Hippocampal formation (tissue), 2 donors: ENCODE data around the gene SCYGR1.
"Not testable (repeated sequence)": the region's sequence is repeated elsewhere in the genome, so short reads cannot be mapped to it uniquely, and the experiment has no call there.

ENCODE experiments used
- DNase-seq, 2 donors: peaks; one replicate each; lab custom pipeline; 2025; lab: John Stamatoyannopoulos, UW

The SCYGR1 gene

GRCh38 chr2:227387583-227387982 lies at the start of gene SCYGR1:
Gene SCYGR1, minus strand, starts transcription at chr2:227387949. Its CDS starts 0 bp downstream, at chr2:227387949.
- not testable (repeated sequence) for DNase-seq

GRCh38 chr2:227436436-227437174 lies 48.9 kb upstream of the SCYGR1 start:
- no peak for DNase-seq

- DNase-seq = no peak
These were observed 45.4 kb upstream of the SCYGR1 start for GRCh38 chr2:227433171-227433570.

- no peak for DNase-seq
These were observed 42.9 kb upstream of the SCYGR1 start for GRCh38 chr2:227430639-227431038.

GRCh38 chr2:227428731-227429285 lies 41.1 kb upstream of the SCYGR1 start:
- no peak for DNase-seq

GRCh38 chr2:227423656-227424499 lies 36.1 kb upstream of the SCYGR1 start:
- peak; percentile 31 to 40 for DNase-seq

GRCh38 chr2:227420087-227421052 lies 32.6 kb upstream of the SCYGR1 start:
- no peak for DNase-seq

- DNase-seq = no peak
These were observed 29.0 kb upstream of the SCYGR1 start for GRCh38 chr2:227416701-227417100.

- DNase-seq = no peak
These were observed 28.0 kb upstream of the SCYGR1 start for GRCh38 chr2:227415538-227416424.

- DNase-seq = no peak
These were observed 27.1 kb upstream of the SCYGR1 start for GRCh38 chr2:227414846-227415245.

- no peak for DNase-seq
These were observed 25.6 kb upstream of the SCYGR1 start for GRCh38 chr2:227413371-227413770.

GRCh38 chr2:227412877-227413276 lies 25.1 kb upstream of the SCYGR1 start:
- no peak for DNase-seq

- DNase-seq = no peak
These were observed 24.2 kb upstream of the SCYGR1 start for GRCh38 chr2:227411990-227412350.

- DNase-seq = no peak
These were observed 23.7 kb upstream of the SCYGR1 start for GRCh38 chr2:227411320-227411989.

GRCh38 chr2:227410191-227410590 lies 22.4 kb upstream of the SCYGR1 start:
- DNase-seq = no peak

- DNase-seq = no peak
These were observed 19.9 kb upstream of the SCYGR1 start for GRCh38 chr2:227407591-227408151.

GRCh38 chr2:227406177-227407031 lies 18.7 kb upstream of the SCYGR1 start:
- DNase-seq = peak; percentile 39 to 76

- DNase-seq = no peak
These were observed 17.0 kb upstream of the SCYGR1 start for GRCh38 chr2:227404585-227405271.
